HG02852 (cell line): ENCODE measurements around the gene SLAMF8.

Experiments used
- ATAC-seq: cut with Tn5 transposase; IDR thresholded peaks from one replicate; pipeline ENCODE4 v1.9.1; 2021; ENCODE audit warnings: mild to moderate bottlenecking, moderate library complexity; ENCODE audit not compliant: unreplicated experiment

Gene SLAMF8

GRCh38 chr1:159868766-159869165 is 42.1 kb downstream of the SLAMF8 start:
- ATAC-seq, result no peak

GRCh38 chr1:159869173-159869572 is 42.5 kb downstream of the SLAMF8 start:
- ATAC-seq, result no peak

- ATAC-seq, result no peak
These were observed 42.9 kb downstream of the SLAMF8 start for GRCh38 chr1:159869607-159870006.

- ATAC-seq, result no peak
These were observed 44.0 kb downstream of the SLAMF8 start for GRCh38 chr1:159870704-159871103.

- ATAC-seq, result no peak
These were observed 46.2 kb downstream of the SLAMF8 start for GRCh38 chr1:159872891-159873290.

GRCh38 chr1:159873530-159874143 is 47.0 kb downstream of the SLAMF8 start:
- ATAC-seq, result no peak

- no peak for ATAC-seq
These were observed 51.2 kb downstream of the SLAMF8 start for GRCh38 chr1:159877695-159878444.

- no peak for ATAC-seq
These were observed 52.5 kb downstream of the SLAMF8 start for GRCh38 chr1:159879136-159879535.

GRCh38 chr1:159879977-159880376 is 53.3 kb downstream of the SLAMF8 start:
- no peak for ATAC-seq

GRCh38 chr1:159880430-159880829 is 53.8 kb downstream of the SLAMF8 start:
- ATAC-seq, result no peak

GRCh38 chr1:159881622-159882526 is 55.2 kb downstream of the SLAMF8 start:
- ATAC-seq, result no peak

GRCh38 chr1:159882527-159882862 is 55.8 kb downstream of the SLAMF8 start:
- no peak for ATAC-seq

GRCh38 chr1:159883134-159883533 is 56.5 kb downstream of the SLAMF8 start:
- no peak for ATAC-seq

- ATAC-seq, result no peak
These were observed 57.6 kb downstream of the SLAMF8 start for GRCh38 chr1:159884296-159884695.
